ENCODE measurements around the gene KCNA10.
"Not testable (repeated sequence)": the region's sequence is repeated elsewhere in the genome, so short reads cannot be mapped to it uniquely, and the experiment has no call there.

Gene KCNA10

DNA sequence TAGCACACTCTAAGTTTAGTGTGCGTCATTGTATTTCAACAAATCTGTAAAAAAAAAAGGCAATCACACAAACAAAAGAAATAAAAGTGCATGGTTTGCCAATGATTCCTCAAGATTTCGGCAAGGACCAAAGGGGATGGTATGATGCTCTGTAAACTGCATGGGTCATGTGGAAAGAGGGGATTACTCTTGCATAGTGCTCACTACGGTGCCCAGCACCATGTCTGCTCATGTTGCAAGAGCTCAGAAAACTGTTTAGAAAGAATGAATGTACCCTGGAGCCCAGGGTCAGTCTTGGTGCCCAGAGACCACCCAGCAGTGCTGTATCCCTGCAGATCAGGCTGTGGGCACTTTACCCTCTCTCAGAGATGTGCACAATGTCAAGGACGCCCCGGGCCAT lies 3.6 kb upstream of the KCNA10 start:
- Mint-ChIP-seq H3K4me1 (peaks cover 4 to 9% of the 10 kb centered on the region in 2 donors), H3K27ac (no peak overlapping the region), H3K9me3 (no peaks in the 10 kb centered on the region), H3K27me3 (peaks cover 39 to 58% of the 10 kb centered on the region in 2 donors), H3K36me3 (no peaks in the 10 kb centered on the region), H3K4me3 (no peak overlapping the region)
- ATAC-seq (replicated peaks) (no peak), DNase-seq (no peak)

DNA sequence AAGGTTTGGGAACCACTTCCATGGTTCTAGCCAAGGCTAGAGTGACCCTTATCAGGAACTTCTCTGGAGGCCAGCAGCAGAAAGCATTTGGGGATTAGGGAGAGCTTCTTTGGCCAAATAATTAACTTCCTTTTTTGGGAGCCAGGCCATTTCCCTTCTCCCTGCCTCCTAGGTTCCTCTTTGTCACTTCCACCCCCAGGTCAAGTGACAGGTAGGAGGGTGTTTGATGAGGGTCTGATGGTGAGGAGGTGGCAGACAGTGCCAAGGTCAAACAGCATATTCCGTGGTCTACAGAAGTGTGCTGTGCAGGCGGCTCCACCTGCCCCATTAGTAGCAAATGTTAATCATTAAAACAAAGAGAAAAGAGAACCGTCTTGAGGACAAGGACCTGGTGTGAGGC lies 1.9 kb upstream of the KCNA10 start:
- DNase-seq (no peak), ATAC-seq (replicated peaks) (no peak)
- H3K9me3 Mint-ChIP-seq = no peaks in the 10 kb centered on the region

DNA sequence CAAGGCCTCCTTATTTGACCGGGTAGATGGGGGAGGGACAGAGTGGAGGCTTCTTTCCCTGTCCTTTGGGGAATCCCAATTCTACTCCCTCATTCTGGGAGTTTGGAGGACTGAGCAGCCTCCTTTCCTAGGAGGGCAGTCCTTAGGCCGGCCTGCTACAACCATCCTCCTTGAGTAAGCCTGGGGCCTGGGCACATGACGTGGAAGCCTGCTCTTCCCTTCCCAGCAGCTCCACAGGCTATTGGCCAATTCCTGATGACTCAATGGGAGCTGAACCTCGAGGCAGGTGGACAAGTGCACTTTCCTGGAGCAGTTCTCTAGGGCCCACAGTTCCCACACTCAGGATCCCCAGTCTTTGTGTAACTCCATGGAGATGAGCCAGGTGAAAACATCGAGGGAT lies 3.1 kb downstream of the KCNA10 start:
- Mint-ChIP-seq H3K4me3 (no peak overlapping the region), H3K36me3 (no peaks in the 10 kb centered on the region), H3K9me3 (no peaks in the 10 kb centered on the region), H3K27me3 (peaks cover 13% of the 10 kb centered on the region in 2 donors), H3K27ac (no peak overlapping the region), H3K4me1 (no peaks in the 10 kb centered on the region)
- no peak for DNase-seq
- ATAC-seq (replicated peaks) = no peak

More for the DNA sequence above, 1.9 kb upstream of the KCNA10 start:
- Mint-ChIP-seq H3K4me1 (peaks cover 2 to 9% of the 10 kb centered on the region in 2 donors), H3K36me3 (no peaks in the 10 kb centered on the region), H3K27me3 (peaks cover 27 to 52% of the 10 kb centered on the region in 2 donors), H3K27ac (no peak overlapping the region), H3K4me3 (no peak overlapping the region)

DNA sequence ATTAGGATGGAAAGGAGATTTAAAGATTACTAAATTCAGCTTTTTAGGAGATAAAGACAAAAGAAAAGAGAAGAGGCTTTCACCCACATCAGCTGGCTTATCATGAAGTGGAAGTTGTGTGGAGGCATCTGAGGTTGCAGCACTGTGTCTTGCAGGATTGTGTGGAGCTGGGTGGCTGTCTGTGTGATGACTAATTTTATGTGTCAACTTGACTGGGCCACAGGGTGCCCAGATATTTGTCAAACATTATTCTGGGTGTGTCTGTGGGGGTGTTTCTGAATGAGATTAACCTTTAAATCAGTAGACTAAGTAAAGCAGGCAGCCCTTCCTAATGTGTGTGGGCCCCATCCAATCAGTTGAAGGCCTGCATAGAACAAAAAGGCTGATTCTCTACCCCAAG lies 3.9 kb downstream of the KCNA10 start:
- no peak overlapping the region for H3K4me3 Mint-ChIP-seq
- no peaks in the 10 kb centered on the region for H3K36me3 Mint-ChIP-seq
- DNase-seq = no peak
- H3K9me3 Mint-ChIP-seq = no peaks in the 10 kb centered on the region
- no peak for ATAC-seq (replicated peaks)
- peaks cover 13% of the 10 kb centered on the region in 2 donors for H3K27me3 Mint-ChIP-seq
- H3K4me1 Mint-ChIP-seq = no peaks in the 10 kb centered on the region
- no peak overlapping the region for H3K27ac Mint-ChIP-seq

DNA sequence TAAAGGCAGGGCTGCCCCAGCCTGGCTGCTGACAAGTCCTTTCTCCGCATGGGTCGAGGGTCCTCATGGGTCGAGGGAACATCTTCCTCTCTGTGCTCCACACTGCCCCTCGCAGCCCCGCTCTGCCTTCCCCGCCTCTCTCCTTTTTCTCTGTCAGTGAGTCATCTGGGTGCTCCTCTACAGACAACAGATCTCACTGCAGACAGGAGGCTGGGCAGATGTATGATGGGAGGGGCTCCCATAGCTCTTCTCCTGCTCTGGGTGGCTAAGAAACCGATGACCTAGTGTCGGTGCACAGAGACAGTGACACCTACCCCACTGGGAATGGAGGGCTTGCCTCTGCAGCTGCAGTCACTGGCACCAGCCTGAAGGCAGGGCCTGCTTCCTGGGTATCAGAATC lies 5.5 kb downstream of the KCNA10 start:
- Mint-ChIP-seq H3K4me1 (peaks cover under 1% of the 10 kb centered on the region in 2 donors), H3K9me3 (no peaks in the 10 kb centered on the region), H3K27ac (no peak overlapping the region), H3K27me3 (peaks cover 13% of the 10 kb centered on the region in 2 donors), H3K36me3 (no peaks in the 10 kb centered on the region), H3K4me3 (no peak overlapping the region)
- ATAC-seq (replicated peaks) (peak in 1 of 2 donors; percentile 14), DNase-seq (no peak)

DNA sequence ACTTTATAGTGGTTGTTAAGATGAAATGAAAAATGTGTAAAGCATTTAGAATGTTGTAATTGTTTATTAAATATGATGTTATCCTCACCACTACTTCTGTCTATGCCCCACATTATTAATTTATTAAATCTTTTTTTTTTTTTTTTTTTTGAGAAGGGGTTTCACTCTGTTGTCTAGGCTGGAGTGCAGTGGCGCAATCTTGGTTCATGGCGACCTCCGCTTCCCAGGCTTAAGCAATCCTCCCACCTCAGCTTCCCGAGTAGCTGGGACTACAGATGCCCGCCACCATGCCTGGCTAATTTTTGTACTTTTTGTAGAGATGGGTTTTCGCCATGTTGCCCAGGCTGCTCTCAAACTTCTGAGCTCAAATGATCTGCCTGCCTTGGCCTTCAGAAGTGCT lies 7.5 kb downstream of the KCNA10 start:
- peaks cover 10 to 23% of the 10 kb centered on the region in 2 donors for H3K27me3 Mint-ChIP-seq
- no peak overlapping the region for H3K4me3 Mint-ChIP-seq
- no peak overlapping the region for H3K27ac Mint-ChIP-seq
- DNase-seq = no peak
- peaks cover 8 to 14% of the 10 kb centered on the region in 2 donors for H3K4me1 Mint-ChIP-seq
- H3K9me3 Mint-ChIP-seq = no peaks in the 10 kb centered on the region
- no peak for ATAC-seq (replicated peaks)
- H3K36me3 Mint-ChIP-seq = no peaks in the 10 kb centered on the region

DNA sequence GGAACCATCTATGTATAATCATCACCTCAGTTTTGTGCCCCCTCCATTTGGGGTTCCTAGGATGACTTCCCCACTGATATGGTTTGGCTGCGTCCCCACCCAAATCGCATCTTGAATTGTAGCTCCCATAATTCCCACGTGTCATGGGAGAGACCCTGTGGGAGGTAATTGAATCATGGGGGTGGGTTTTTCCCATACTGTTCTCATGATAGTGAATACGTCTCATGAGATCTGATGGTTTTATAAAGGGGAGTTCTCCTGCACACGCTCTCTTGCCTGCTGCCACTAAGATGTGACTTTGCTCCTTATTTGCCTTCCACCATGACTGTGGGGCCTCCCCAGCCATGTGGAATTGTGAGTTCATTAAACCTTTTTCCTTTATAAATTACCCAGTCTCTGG lies 8.1 kb downstream of the KCNA10 start:
- H3K4me1 Mint-ChIP-seq = peaks cover 8 to 14% of the 10 kb centered on the region in 2 donors
- not testable (repeated sequence) for DNase-seq; H3K4me3 Mint-ChIP-seq; H3K27ac Mint-ChIP-seq; ATAC-seq (replicated peaks); H3K9me3 Mint-ChIP-seq; H3K36me3 Mint-ChIP-seq
- H3K27me3 Mint-ChIP-seq = peaks cover 12 to 27% of the 10 kb centered on the region in 2 donors

DNA sequence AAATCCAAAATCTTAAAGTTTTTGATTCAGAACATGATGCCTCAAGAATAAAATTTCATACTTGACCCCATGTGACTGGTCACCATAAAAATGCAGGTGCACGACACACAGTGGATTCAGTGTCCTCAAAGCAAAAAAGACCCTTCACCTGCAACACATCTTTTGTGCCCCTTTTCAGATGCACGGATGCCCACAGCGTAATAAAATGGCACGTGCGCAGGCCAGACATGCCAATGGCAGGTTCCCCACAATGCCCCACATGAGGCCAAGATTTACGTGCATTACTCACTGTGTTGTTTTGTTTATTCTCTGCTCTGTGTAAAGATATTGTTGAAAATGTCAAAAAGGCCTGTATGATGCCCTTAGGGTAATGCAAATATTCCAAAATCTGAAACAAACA lies 9.3 kb downstream of the KCNA10 start:
- peaks cover 8 to 14% of the 10 kb centered on the region in 2 donors for H3K4me1 Mint-ChIP-seq
- DNase-seq = no peak
- H3K27ac Mint-ChIP-seq = no peak overlapping the region
- no peaks in the 10 kb centered on the region for H3K9me3 Mint-ChIP-seq
- no peak overlapping the region for H3K4me3 Mint-ChIP-seq
- no peak for ATAC-seq (replicated peaks)
- H3K27me3 Mint-ChIP-seq = peaks cover 16 to 31% of the 10 kb centered on the region in 2 donors
- no peaks in the 10 kb centered on the region for H3K36me3 Mint-ChIP-seq

DNA sequence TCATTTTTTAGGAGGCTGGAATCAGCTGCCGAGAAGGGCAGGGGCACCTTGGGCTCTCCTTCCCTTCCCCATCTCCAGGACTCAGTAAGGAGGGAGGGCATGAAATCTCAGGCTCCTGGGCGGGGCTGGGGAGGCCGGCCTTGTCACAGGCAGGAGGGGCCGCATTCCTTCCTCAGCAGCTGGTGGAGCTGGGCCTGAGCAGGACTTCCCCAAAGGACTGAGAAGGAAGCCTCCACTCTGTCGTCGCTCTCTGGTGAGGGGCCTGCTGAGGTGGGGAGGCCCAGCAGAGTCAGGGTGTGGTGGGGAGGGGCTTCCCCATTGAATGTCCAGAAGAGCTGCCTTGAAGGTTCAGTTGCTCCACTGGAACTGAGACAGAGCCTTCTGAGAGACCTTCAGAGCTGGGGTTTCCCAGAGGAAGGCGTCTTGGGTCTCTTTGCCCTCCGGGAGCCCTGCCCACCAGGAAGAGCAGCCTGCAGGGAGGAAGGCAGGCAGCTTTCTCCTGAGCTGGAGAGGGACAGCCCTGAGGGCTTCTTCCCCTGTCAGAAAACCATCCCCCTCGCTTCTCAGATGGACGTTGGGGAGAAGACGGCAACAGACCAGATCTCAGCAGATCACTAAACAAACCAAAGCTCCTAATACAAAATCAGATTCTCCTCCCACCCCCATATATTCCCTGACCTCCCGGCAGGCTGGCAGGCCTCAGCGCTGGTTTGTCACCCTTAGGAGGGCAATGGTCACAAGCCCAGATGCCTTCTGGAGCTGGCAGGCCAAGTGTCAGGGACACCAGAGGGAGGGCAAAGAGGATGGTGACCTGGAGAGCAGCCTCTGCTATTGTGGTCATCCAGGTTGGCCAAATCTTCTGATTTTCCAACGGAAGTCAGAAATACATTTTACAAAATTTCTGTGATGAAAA lies 10.7 kb downstream of the KCNA10 start:
- no peaks in the 10 kb centered on the region for H3K36me3 Mint-ChIP-seq
- peaks cover 16 to 30% of the 10 kb centered on the region in 2 donors for H3K27me3 Mint-ChIP-seq
- H3K9me3 Mint-ChIP-seq = no peaks in the 10 kb centered on the region
- DNase-seq = peak; percentile 9
- peak overlapping the region in 1 of 2 donors; percentile 50 for H3K4me3 Mint-ChIP-seq
- H3K4me1 Mint-ChIP-seq = peaks cover 8 to 14% of the 10 kb centered on the region in 2 donors
- peak overlapping the region; percentile 37 for H3K27ac Mint-ChIP-seq
- ATAC-seq (replicated peaks) = peak; percentile 84 to 86

DNA sequence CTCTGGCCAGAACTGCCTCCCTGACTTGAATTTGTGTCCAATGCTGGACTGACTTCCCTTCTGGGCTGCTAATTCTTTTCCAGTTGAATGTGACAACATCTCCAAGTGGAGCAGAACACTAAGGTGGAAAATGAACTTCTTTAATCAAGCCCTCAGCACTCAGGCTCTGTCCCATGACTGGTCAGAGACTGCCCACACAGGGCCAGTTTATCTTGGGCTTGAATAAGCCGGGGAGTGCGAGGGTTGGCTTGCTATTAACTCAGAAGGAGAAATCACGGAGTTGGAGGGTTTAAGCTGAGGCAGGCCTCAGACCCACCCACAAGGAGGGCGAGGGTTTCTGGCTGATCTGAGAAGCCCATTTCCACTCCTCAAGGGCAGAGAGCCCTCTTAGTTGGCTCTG lies 12.4 kb downstream of the KCNA10 start:
- H3K4me3 Mint-ChIP-seq = no peak overlapping the region
- H3K4me1 Mint-ChIP-seq = peaks cover 17 to 28% of the 10 kb centered on the region in 2 donors
- H3K27ac Mint-ChIP-seq = no peak overlapping the region
- DNase-seq (no peak), ATAC-seq (replicated peaks) (no peak)
- peaks cover 16 to 28% of the 10 kb centered on the region in 2 donors for H3K27me3 Mint-ChIP-seq
- H3K36me3 Mint-ChIP-seq = no peaks in the 10 kb centered on the region
- H3K9me3 Mint-ChIP-seq = no peaks in the 10 kb centered on the region

DNA sequence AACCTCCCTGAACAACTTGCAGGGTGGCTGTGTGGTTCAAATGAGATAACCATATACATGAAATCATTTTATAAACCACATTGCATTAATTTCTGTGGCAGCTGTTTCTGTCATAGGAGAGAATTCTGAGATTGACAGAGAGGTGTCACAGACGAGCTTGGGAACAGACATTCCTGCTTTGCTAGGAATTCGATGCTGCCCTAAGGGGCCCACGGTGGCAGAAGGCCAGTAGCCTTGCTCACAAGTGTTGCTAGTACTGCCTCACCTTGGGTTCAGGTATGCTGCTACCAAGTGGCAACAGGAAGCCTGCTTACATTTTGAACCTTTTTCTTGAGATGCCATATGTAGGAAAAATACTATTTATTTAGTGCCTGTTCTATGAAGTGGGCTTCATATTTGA lies 13.4 kb downstream of the KCNA10 start:
- H3K27me3 Mint-ChIP-seq = peaks cover 16 to 28% of the 10 kb centered on the region in 2 donors
- peaks cover 17 to 28% of the 10 kb centered on the region in 2 donors for H3K4me1 Mint-ChIP-seq
- DNase-seq (no peak), ATAC-seq (replicated peaks) (no peak)
- no peak overlapping the region for H3K4me3 Mint-ChIP-seq
- no peaks in the 10 kb centered on the region for H3K36me3 Mint-ChIP-seq
- no peaks in the 10 kb centered on the region for H3K9me3 Mint-ChIP-seq
- H3K27ac Mint-ChIP-seq = no peak overlapping the region

DNA sequence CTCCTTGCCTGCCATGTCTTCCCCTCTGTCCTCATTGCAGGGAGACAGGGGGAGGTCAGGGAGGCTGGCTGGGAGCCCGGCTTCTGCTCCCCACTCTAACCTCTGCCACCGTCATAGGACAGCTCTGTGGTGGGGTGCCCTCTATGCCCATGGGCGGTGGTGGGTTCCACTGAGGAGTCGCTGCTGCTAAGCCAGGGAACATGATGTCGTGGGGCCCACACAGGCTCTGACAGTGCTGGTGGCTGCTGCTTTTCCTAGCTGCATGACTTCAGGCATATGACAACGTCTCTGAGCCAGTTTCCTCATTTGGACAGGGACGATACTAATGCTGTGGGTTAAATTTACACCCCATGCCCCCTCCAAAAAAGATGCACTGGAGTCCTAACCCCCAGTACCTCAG lies 14.7 kb downstream of the KCNA10 start:
- peaks cover 17 to 28% of the 10 kb centered on the region in 2 donors for H3K4me1 Mint-ChIP-seq
- no peaks in the 10 kb centered on the region for H3K36me3 Mint-ChIP-seq
- H3K4me3 Mint-ChIP-seq = no peak overlapping the region
- H3K27ac Mint-ChIP-seq = no peak overlapping the region
- no peak for ATAC-seq (replicated peaks)
- peaks cover 16 to 28% of the 10 kb centered on the region in 2 donors for H3K27me3 Mint-ChIP-seq
- no peak for DNase-seq
- no peaks in the 10 kb centered on the region for H3K9me3 Mint-ChIP-seq

DNA sequence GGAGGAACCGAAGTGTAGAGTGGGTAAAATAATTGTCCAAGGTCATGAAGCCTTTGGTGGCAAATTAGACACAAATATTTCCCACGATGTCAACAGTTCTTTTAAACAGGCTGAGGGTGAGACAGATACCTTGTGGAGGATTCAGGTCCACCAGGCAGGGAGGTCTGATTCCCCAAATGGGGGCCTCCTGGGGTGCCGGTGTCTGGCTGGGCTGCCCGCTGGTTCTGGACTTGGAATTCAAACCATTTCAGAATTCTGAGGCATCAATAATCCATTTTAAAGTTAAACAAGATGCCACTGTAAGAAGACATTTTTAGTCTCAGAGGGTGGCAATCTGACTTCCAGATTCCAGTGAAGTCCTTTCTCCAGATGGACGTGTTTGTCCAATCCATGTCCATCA lies 15.5 kb downstream of the KCNA10 start:
- Mint-ChIP-seq H3K27ac (no peak overlapping the region), H3K4me1 (peaks cover 17 to 27% of the 10 kb centered on the region in 2 donors), H3K27me3 (peaks cover 16 to 28% of the 10 kb centered on the region in 2 donors), H3K9me3 (no peaks in the 10 kb centered on the region), H3K4me3 (no peak overlapping the region), H3K36me3 (no peaks in the 10 kb centered on the region)
- no peak for ATAC-seq (replicated peaks)
- DNase-seq = no peak

DNA sequence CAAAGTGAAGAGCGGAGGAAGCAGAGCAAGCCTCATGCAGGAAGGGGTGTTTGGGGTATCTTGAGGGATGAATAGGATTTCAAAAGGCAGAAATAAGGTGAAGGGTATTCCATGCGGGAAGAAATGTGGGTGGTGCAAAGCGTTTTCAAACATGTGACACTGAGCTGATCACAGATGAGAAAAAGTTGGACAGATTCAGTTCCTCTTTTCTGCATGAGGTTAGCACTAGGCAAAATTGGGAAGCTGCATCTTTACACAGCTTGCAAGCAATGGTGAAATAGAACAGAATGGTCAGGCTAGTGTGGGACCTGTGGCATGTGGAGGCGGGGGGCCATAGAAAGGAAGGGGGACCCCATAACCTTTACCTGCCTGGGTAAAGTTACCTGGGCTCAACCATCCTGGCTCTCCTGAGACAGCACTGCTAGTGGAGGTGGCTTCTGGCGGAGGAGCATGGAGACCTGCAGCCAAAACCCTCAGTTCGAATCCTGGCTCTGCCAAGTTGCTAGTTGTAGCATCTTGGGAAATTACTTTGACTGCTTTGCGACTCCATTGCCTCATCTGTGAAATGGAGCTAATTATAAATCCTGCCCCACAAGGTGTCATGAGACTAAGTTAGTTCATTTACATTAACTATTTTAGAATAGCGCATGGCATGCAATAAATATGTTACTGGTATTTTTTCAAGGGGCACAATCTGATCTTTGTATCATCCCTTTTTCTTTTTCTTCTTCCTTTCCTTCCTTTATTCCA lies 16.4 kb downstream of the KCNA10 start:
- Mint-ChIP-seq H3K4me1 (peaks cover 9 to 18% of the 10 kb centered on the region in 2 donors), H3K4me3 (no peak overlapping the region), H3K27ac (no peak overlapping the region), H3K27me3 (peaks cover 16 to 20% of the 10 kb centered on the region in 2 donors), H3K9me3 (no peaks in the 10 kb centered on the region), H3K36me3 (no peaks in the 10 kb centered on the region)
- DNase-seq (no peak), ATAC-seq (replicated peaks) (peak; percentile 79 to 82)

Measured in stimulated activated naive B cell treated with anti-CD40 and anti-IgM and Interleukin-4, amounts not matched to agents 10 μg/mL and 1 μg/mL and 100 μg/mL, for 72 hours (primary cell).